ENCODE measurements around the gene THADA. TPM values are rescaled to one million over a fixed set of nuclear protein-coding genes. Genes with fewer than 3 reads are reported as not detected.

THADA gene
- total and polyA plus RNA-seq, 2 donors (not counting 1 experiment from before 2014, with no cell fraction given): 9.2 to 36.2 TPM

GRCh38 chr2:43315482-43315881 is 280.4 kb downstream of the THADA start:
- no peak for DNase-seq (ENCODE audit: low read depth in 2 of 2)
- Histone ChIP-seq H3K36me3 (ENCODE audit: control insufficient read depth, insufficient read depth, low read length) (no peaks in the 10 kb centered on the region), H4K20me1 (ENCODE audit: control insufficient read depth, extremely low read depth, insufficient read depth, low read length) (no peaks in the 10 kb centered on the region), H3K4me2 (ENCODE audit: extremely low read depth, insufficient read depth, low read length) (no peak overlapping the region), H3K9ac (ENCODE audit: insufficient read depth, low read length) (no peak overlapping the region), H3K27me3 (ENCODE audit: control insufficient read depth, insufficient read depth, low read length) (no peaks in the 10 kb centered on the region), H3K4me1 (ENCODE audit: control insufficient read depth, extremely low read depth, insufficient read depth, low read length) (peaks cover 10% of the 10 kb centered on the region), H3K9me3 (ENCODE audit: control insufficient read depth, insufficient read depth, low read depth, low read length) (no peaks in the 10 kb centered on the region), H3K4me3 (replicated peaks in 1 of 4; ENCODE audit: control extremely low read depth in 1 of 4, insufficient read depth in 1 of 4, low read depth in 3 of 4, low read length in 4 of 4) (no peak overlapping the region), H3K27ac (ENCODE audit: insufficient read depth, low read length) (no peak overlapping the region), H2AFZ (ENCODE audit: low read length) (no peak overlapping the region), H3K79me2 (ENCODE audit: control insufficient read depth, insufficient read depth, low read length) (no peaks in the 10 kb centered on the region)
- TF ChIP-seq CTCF (conservative IDR thresholded peaks at IDR 0.05 in 1 of 2, IDR thresholded peaks at IDR 0.05 in 1 of 2; ENCODE audit: low read depth in 1 of 2, low read length in 2 of 2): no peak

GRCh38 chr2:43314299-43314927 is 281.4 kb downstream of the THADA start:
- DNase-seq (ENCODE audit: low read depth in 2 of 2): no peak
- Histone ChIP-seq H3K9ac (ENCODE audit: insufficient read depth, low read length) (no peak overlapping the region), H3K79me2 (ENCODE audit: control insufficient read depth, insufficient read depth, low read length) (no peaks in the 10 kb centered on the region), H3K4me1 (ENCODE audit: control insufficient read depth, extremely low read depth, insufficient read depth, low read length) (peaks cover 8% of the 10 kb centered on the region), H3K4me3 (replicated peaks in 1 of 4; ENCODE audit: control extremely low read depth in 1 of 4, insufficient read depth in 1 of 4, low read depth in 3 of 4, low read length in 4 of 4) (no peak overlapping the region), H3K27me3 (ENCODE audit: control insufficient read depth, insufficient read depth, low read length) (no peaks in the 10 kb centered on the region), H3K36me3 (ENCODE audit: control insufficient read depth, insufficient read depth, low read length) (no peaks in the 10 kb centered on the region), H3K27ac (ENCODE audit: insufficient read depth, low read length) (no peak overlapping the region), H4K20me1 (ENCODE audit: control insufficient read depth, extremely low read depth, insufficient read depth, low read length) (no peaks in the 10 kb centered on the region), H2AFZ (ENCODE audit: low read length) (no peak overlapping the region), H3K9me3 (ENCODE audit: control insufficient read depth, insufficient read depth, low read depth, low read length) (no peaks in the 10 kb centered on the region), H3K4me2 (ENCODE audit: extremely low read depth, insufficient read depth, low read length) (no peak overlapping the region)
- TF ChIP-seq CTCF (conservative IDR thresholded peaks at IDR 0.05 in 1 of 2, IDR thresholded peaks at IDR 0.05 in 1 of 2; ENCODE audit: low read depth in 1 of 2, low read length in 2 of 2) (no peak), EZH2 (IDR thresholded peaks at IDR 0.05; ENCODE audit: low read length, missing control alignments) (no peak)

GRCh38 chr2:43313642-43314017 is 282.2 kb downstream of the THADA start:
- H3K9ac ChIP-seq (ENCODE audit: insufficient read depth, low read length): no peak overlapping the region
- peaks cover 5% of the 10 kb centered on the region for H3K4me1 ChIP-seq (ENCODE audit: control insufficient read depth, extremely low read depth, insufficient read depth, low read length)
- no peaks in the 10 kb centered on the region for H3K79me2 ChIP-seq (ENCODE audit: control insufficient read depth, insufficient read depth, low read length)
- H3K27me3 ChIP-seq (ENCODE audit: control insufficient read depth, insufficient read depth, low read length): no peaks in the 10 kb centered on the region
- H4K20me1 ChIP-seq (ENCODE audit: control insufficient read depth, extremely low read depth, insufficient read depth, low read length): no peaks in the 10 kb centered on the region
- H3K4me2 ChIP-seq (ENCODE audit: extremely low read depth, insufficient read depth, low read length): no peak overlapping the region
- H2AFZ ChIP-seq (ENCODE audit: low read length): no peak overlapping the region
- TF ChIP-seq CTCF (conservative IDR thresholded peaks at IDR 0.05 in 1 of 2, IDR thresholded peaks at IDR 0.05 in 1 of 2; ENCODE audit: low read depth in 1 of 2, low read length in 2 of 2): no peak
- no peaks in the 10 kb centered on the region for H3K9me3 ChIP-seq (ENCODE audit: control insufficient read depth, insufficient read depth, low read depth, low read length)
- H3K4me3 ChIP-seq (replicated peaks in 1 of 4; ENCODE audit: control extremely low read depth in 1 of 4, insufficient read depth in 1 of 4, low read depth in 3 of 4, low read length in 4 of 4): no peak overlapping the region
- H3K27ac ChIP-seq (ENCODE audit: insufficient read depth, low read length): no peak overlapping the region
- DNase-seq (ENCODE audit: low read depth in 2 of 2): no peak
- H3K36me3 ChIP-seq (ENCODE audit: control insufficient read depth, insufficient read depth, low read length): no peaks in the 10 kb centered on the region
